22Rv1 (cell line): ENCODE measurements around the gene LOXL4.

Source experiments
- ZFX ChIP-seq: fragments of 450-650 bp; IDR thresholded peaks from 2 replicates; pipeline ENCODE4 v1.6.1; 2017; ENCODE audit warnings: antibody characterized with exemption, borderline replicate concordance
- TF ChIP-seq, protein P1 (sequence below): fragments of 450-650 bp; IDR thresholded peaks from 2 replicates; pipeline ENCODE4 v1.5.1; 2017; ENCODE audit warnings: mild to moderate bottlenecking

DNA sequence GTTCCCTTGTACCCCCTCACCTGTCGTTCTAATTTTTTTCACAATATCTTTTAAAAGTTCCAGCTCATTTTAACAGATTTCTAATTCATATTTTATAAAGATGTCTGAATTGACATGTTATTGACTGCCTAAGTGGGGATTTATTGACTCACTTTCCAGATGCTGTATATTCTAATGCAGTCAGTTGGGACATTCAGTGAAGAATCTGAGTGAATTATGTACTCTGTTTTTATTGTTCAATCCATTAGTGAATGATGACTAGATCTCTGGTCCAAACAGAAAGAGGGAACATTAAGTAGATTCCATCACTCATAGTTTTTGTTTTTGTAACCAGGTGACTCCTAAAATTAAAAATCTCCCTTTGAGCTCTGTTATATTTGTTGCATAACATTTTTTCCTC is 54.3 kb downstream of the LOXL4 start:
- TF ChIP-seq, protein P1, sequence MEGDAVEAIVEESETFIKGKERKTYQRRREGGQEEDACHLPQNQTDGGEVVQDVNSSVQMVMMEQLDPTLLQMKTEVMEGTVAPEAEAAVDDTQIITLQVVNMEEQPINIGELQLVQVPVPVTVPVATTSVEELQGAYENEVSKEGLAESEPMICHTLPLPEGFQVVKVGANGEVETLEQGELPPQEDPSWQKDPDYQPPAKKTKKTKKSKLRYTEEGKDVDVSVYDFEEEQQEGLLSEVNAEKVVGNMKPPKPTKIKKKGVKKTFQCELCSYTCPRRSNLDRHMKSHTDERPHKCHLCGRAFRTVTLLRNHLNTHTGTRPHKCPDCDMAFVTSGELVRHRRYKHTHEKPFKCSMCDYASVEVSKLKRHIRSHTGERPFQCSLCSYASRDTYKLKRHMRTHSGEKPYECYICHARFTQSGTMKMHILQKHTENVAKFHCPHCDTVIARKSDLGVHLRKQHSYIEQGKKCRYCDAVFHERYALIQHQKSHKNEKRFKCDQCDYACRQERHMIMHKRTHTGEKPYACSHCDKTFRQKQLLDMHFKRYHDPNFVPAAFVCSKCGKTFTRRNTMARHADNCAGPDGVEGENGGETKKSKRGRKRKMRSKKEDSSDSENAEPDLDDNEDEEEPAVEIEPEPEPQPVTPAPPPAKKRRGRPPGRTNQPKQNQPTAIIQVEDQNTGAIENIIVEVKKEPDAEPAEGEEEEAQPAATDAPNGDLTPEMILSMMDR, result no peak
- no peak for TF ChIP-seq ZFX
